ENCODE data around the gene OCRL.

DNA sequence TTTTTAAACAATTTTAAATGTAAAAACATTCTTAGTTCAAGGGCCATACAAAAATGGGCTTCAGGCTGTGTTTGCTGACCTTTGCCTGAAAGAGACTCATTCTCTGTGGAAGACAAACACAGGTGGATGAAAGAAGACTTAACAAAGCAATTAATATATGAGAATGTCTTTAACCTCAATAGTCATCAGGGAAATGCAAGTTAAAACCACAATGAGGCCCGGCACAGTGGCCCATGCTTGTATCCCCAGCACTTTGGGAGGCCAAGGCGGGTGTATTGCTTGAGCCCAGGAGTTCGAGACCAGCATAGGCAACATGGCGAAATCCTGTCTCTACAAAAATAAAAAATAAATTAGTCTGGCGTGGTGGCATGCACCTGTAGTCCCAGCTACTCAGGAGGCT, 9.6 kb upstream of the OCRL start:
- TF ChIP-seq CTCF (IDR thresholded peaks at IDR 0.05; ENCODE audit: borderline replicate concordance, extremely low read depth, low read length, poor library complexity, severe bottlenecking): no peak
- TF ChIP-seq EZH2 (IDR thresholded peaks at IDR 0.05; ENCODE audit: borderline replicate concordance, low read depth, low read length, severe bottlenecking): no peak
